ENCODE measurements around the gene CLEC9A.

Gene CLEC9A

DNA sequence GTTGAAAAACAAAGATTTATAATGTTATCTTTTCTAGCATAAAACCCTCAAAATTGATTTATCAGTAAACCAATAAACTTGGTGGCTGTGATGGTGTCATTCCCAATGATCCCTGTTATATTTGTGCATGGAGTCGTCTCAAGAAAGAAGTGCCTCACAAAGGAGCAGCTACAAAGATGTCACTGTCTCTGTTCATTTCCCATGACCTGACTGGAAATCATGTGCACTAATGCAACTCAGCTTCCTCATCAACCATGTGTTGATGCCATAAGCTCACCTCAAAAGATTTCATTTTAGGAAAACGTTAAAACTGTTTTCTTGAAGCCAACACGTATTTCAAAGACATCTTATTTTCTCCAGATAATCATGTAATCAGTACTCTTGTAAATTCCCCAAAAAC, 39.5 kb downstream of the CLEC9A start (continued):
- no peak for TF ChIP-seq ZNF341 (tag by site-specific recombination; IDR thresholded peaks at IDR 0.05; ENCODE audit: low read depth)
- TF ChIP-seq KLF10 (tag by site-specific recombination; IDR thresholded peaks at IDR 0.05) = no peak
- TF ChIP-seq ZNF514 (tag by site-specific recombination; IDR thresholded peaks at IDR 0.05) = no peak
- TF ChIP-seq MEIS1 (CRISPR knock-in tag; IDR thresholded peaks at IDR 0.05; ENCODE audit: borderline replicate concordance) = no peak
- no peak for TF ChIP-seq ZNF707 (tag by site-specific recombination; IDR thresholded peaks at IDR 0.05)
- TF ChIP-seq ZNF114 (tag by site-specific recombination; IDR thresholded peaks at IDR 0.05) = no peak
- TF ChIP-seq SCRT1 (tag by site-specific recombination; IDR thresholded peaks at IDR 0.05; ENCODE audit: borderline replicate concordance) = no peak
- no peak for TF ChIP-seq SP2 (tag by site-specific recombination; IDR thresholded peaks at IDR 0.05)

DNA sequence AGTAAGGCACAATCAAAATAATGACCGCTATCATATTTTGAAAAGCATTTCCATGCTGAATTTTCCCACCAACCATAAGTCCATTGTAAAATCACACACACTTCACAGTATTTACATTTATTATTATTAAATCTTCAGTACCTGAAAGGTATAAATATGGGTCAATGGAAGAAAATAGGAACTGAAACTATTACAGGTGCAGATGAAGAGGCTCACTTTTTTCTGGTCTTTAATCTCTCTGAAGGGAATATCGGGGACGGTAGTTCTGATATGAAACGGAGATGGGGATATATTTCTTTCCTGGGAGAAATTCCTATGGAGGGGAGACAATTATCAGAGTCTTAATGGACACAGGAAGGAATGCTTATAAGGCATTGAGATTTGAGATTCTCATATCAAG, 39.9 kb downstream of the CLEC9A start:
- POLR2A ChIA-PET = no interaction called here
- CTCF ChIA-PET = interaction anchor here (0.6 to 1.0 kb wide), 2 partner anchors 69 to 194 kb away, joined by 3 read pairs; no protein-coding TSS in a partner anchor
- no peaks in the 10 kb centered on the region for H3K4me1 ChIP-seq (ENCODE audit: control insufficient read depth, insufficient read depth, low read length)
- no peak for TF ChIP-seq ZNF112 (tag by site-specific recombination; IDR thresholded peaks at IDR 0.05)
- TF ChIP-seq, protein P1, sequence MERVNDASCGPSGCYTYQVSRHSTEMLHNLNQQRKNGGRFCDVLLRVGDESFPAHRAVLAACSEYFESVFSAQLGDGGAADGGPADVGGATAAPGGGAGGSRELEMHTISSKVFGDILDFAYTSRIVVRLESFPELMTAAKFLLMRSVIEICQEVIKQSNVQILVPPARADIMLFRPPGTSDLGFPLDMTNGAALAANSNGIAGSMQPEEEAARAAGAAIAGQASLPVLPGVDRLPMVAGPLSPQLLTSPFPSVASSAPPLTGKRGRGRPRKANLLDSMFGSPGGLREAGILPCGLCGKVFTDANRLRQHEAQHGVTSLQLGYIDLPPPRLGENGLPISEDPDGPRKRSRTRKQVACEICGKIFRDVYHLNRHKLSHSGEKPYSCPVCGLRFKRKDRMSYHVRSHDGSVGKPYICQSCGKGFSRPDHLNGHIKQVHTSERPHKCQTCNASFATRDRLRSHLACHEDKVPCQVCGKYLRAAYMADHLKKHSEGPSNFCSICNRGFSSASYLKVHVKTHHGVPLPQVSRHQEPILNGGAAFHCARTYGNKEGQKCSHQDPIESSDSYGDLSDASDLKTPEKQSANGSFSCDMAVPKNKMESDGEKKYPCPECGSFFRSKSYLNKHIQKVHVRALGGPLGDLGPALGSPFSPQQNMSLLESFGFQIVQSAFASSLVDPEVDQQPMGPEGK (tag by site-specific recombination; IDR thresholded peaks at IDR 0.05) = no peak
- no peak for TF ChIP-seq ZNF76 (tag by site-specific recombination; IDR thresholded peaks at IDR 0.05; ENCODE audit: borderline replicate concordance, low read depth)
- no peak for TF ChIP-seq ZNF560 (tag by site-specific recombination; IDR thresholded peaks at IDR 0.05; ENCODE audit: borderline replicate concordance)
- TF ChIP-seq, protein P2, sequence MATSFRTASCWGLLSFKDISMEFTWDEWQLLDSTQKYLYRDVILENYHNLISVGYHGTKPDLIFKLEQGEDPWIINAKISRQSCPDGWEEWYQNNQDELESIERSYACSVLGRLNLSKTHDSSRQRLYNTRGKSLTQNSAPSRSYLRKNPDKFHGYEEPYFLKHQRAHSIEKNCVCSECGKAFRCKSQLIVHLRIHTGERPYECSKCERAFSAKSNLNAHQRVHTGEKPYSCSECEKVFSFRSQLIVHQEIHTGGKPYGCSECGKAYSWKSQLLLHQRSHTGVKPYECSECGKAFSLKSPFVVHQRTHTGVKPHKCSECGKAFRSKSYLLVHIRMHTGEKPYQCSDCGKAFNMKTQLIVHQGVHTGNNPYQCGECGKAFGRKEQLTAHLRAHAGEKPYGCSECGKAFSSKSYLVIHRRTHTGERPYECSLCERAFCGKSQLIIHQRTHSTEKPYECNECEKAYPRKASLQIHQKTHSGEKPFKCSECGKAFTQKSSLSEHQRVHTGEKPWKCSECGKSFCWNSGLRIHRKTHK (tag by site-specific recombination; IDR thresholded peaks at IDR 0.05) = no peak
- no peak for TF ChIP-seq ZBTB7A (tag by site-specific recombination; IDR thresholded peaks at IDR 0.05; ENCODE audit: low read depth)
- no peak for TF ChIP-seq ZNF776 (tag by site-specific recombination; IDR thresholded peaks at IDR 0.05; ENCODE audit: borderline replicate concordance)
- no peak for TF ChIP-seq KLF9 (tag by site-specific recombination; IDR thresholded peaks at IDR 0.05; ENCODE audit: low read depth)
- TF ChIP-seq, protein P3, sequence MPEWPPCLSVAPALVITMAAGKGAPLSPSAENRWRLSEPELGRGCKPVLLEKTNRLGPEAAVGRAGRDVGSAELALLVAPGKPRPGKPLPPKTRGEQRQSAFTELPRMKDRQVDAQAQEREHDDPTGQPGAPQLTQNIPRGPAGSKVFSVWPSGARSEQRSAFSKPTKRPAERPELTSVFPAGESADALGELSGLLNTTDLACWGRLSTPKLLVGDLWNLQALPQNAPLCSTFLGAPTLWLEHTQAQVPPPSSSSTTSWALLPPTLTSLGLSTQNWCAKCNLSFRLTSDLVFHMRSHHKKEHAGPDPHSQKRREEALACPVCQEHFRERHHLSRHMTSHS (tag by site-specific recombination; IDR thresholded peaks at IDR 0.05) = no peak
- TF ChIP-seq ZNF658 (tag by site-specific recombination; IDR thresholded peaks at IDR 0.05) = no peak
- TF ChIP-seq ZNF785 (tag by site-specific recombination; IDR thresholded peaks at IDR 0.05) = no peak
- TF ChIP-seq, protein P4, sequence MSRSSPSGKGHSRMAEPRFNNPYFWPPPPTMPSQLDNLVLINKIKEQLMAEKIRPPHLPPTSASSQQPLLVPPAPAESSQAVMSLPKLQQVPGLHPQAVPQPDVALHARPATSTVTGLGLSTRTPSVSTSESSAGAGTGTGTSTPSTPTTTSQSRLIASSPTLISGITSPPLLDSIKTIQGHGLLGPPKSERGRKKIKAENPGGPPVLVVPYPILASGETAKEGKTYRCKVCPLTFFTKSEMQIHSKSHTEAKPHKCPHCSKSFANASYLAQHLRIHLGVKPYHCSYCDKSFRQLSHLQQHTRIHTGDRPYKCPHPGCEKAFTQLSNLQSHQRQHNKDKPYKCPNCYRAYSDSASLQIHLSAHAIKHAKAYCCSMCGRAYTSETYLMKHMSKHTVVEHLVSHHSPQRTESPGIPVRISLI (tag by site-specific recombination; IDR thresholded peaks at IDR 0.05) = no peak
- no peak for TF ChIP-seq SALL2 (tag by site-specific recombination; IDR thresholded peaks at IDR 0.05; ENCODE audit: borderline replicate concordance)
- no peak for TF ChIP-seq ZNF354C (tag by site-specific recombination; IDR thresholded peaks at IDR 0.05; ENCODE audit: borderline replicate concordance, low read depth)
- no peak for TF ChIP-seq ZNF416 (tag by site-specific recombination; IDR thresholded peaks at IDR 0.05)
- TF ChIP-seq, protein P5, sequence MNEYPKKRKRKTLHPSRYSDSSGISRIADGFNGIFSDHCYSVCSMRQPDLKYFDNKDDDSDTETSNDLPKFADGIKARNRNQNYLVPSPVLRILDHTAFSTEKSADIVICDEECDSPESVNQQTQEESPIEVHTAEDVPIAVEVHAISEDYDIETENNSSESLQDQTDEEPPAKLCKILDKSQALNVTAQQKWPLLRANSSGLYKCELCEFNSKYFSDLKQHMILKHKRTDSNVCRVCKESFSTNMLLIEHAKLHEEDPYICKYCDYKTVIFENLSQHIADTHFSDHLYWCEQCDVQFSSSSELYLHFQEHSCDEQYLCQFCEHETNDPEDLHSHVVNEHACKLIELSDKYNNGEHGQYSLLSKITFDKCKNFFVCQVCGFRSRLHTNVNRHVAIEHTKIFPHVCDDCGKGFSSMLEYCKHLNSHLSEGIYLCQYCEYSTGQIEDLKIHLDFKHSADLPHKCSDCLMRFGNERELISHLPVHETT (tag by site-specific recombination; IDR thresholded peaks at IDR 0.05) = no peak
- TF ChIP-seq ZNF600 (tag by site-specific recombination; IDR thresholded peaks at IDR 0.05) = no peak
- no peak for TF ChIP-seq FEZF1 (tag by site-specific recombination; IDR thresholded peaks at IDR 0.05)
- TF ChIP-seq HOXA7 (CRISPR knock-in tag; IDR thresholded peaks at IDR 0.05; ENCODE audit: borderline replicate concordance) = no peak
- TF ChIP-seq ZNF777 (tag by site-specific recombination; IDR thresholded peaks at IDR 0.05; ENCODE audit: borderline replicate concordance) = no peak
- no peak overlapping the region for H3K27ac ChIP-seq (ENCODE audit: extremely low read depth, low read depth, low read length)
- no peaks in the 10 kb centered on the region for H3K36me3 ChIP-seq (ENCODE audit: control insufficient read depth in 2 of 2, insufficient read depth in 1 of 2, low read length in 2 of 2)
- H3K9me3 ChIP-seq (ENCODE audit: control insufficient read depth, insufficient read depth, low read depth, low read length) = no peaks in the 10 kb centered on the region
- no peak overlapping the region for H3K4me3 ChIP-seq (ENCODE audit: low read depth, low read length)

Measured in HEK293 (cell line).